ENCODE data around the gene AIFM2.

AIFM2 gene

DNA sequence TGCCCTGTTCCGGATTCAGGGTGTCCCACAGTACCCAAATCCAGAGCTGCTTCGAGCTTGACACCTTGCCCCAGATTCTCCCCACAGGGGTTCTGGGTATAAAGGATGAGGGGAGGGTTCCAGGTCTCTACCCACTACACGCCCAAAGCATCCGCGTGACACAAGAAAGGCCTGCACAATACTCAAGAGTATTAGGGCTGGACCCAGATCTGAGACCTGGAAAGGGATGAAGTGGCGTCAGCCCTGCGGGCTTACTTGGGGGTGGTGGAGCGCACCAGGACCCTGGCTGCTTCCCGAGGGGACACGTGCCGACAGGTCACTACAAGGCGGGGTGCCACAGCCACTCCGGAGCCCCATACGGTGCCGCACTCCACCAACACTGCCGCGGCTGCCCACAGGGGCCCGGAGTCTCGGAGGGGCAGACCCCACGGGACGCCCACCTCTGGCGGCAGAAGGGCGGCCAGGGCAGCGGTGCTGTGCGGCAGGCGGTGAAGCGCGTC is 12.6 kb upstream of the AIFM2 start:
- H3K4me3 ChIP-seq (ENCODE audit: low read depth in 1 of 2, low read length in 2 of 2): peak overlapping the region; percentile 56 to 78
- H3K4me1 ChIP-seq (ENCODE audit: insufficient read depth, low read length): peaks cover 20% of the 10 kb centered on the region
- peak overlapping the region; percentile 74 for H3K27ac ChIP-seq (ENCODE audit: low read depth, low read length)
- H3K36me3 ChIP-seq (ENCODE audit: insufficient read depth, low read length): peaks cover 16% of the 10 kb centered on the region
- H3K9ac ChIP-seq (ENCODE audit: low read length): peak overlapping the region; percentile 89
- H3K9me3 ChIP-seq (ENCODE audit: low read length): no peaks in the 10 kb centered on the region
- H3K27me3 ChIP-seq (ENCODE audit: control insufficient read depth in 1 of 2, insufficient read depth in 2 of 2, low read length in 2 of 2): no peaks in the 10 kb centered on the region

- Histone ChIP-seq H3K9ac (ENCODE audit: low read length) (peak overlapping the region; percentile 89), H3K27me3 (ENCODE audit: control insufficient read depth in 1 of 2, insufficient read depth in 2 of 2, low read length in 2 of 2) (no peaks in the 10 kb centered on the region), H3K4me1 (ENCODE audit: insufficient read depth, low read length) (peaks cover 20% of the 10 kb centered on the region), H3K4me3 (ENCODE audit: low read depth in 1 of 2, low read length in 2 of 2) (peak overlapping the region in 1 of 2 donors; percentile 78), H3K27ac (ENCODE audit: low read depth, low read length) (no peak overlapping the region), H3K36me3 (ENCODE audit: insufficient read depth, low read length) (peaks cover 12% of the 10 kb centered on the region), H3K9me3 (ENCODE audit: low read length) (no peaks in the 10 kb centered on the region)
Observed at GRCh38 chr10:70144372-70145110, 11.9 kb upstream of the AIFM2 start.

- Histone ChIP-seq H3K4me3 (ENCODE audit: low read depth in 1 of 2, low read length in 2 of 2) (no peak overlapping the region), H3K27me3 (ENCODE audit: control insufficient read depth in 1 of 2, insufficient read depth in 2 of 2, low read length in 2 of 2) (no peaks in the 10 kb centered on the region), H3K9ac (ENCODE audit: low read length) (no peak overlapping the region), H3K27ac (ENCODE audit: low read depth, low read length) (no peak overlapping the region), H3K9me3 (ENCODE audit: low read length) (no peaks in the 10 kb centered on the region), H3K4me1 (ENCODE audit: insufficient read depth, low read length) (peaks cover 20% of the 10 kb centered on the region), H3K36me3 (ENCODE audit: insufficient read depth, low read length) (peaks cover 7% of the 10 kb centered on the region)
Observed at GRCh38 chr10:70142555-70142954, 9.9 kb upstream of the AIFM2 start.

GRCh38 chr10:70140297-70140696 is 7.7 kb upstream of the AIFM2 start:
- no peaks in the 10 kb centered on the region for H3K27me3 ChIP-seq (ENCODE audit: control insufficient read depth in 1 of 2, insufficient read depth in 2 of 2, low read length in 2 of 2)
- H3K36me3 ChIP-seq (ENCODE audit: insufficient read depth, low read length): peaks cover 7% of the 10 kb centered on the region
- no peak overlapping the region for H3K27ac ChIP-seq (ENCODE audit: low read depth, low read length)

GRCh38 chr10:70139997-70140250 is 7.3 kb upstream of the AIFM2 start:
- Histone ChIP-seq H3K4me1 (ENCODE audit: insufficient read depth, low read length) (peaks cover 6% of the 10 kb centered on the region), H3K36me3 (ENCODE audit: insufficient read depth, low read length) (peaks cover 7% of the 10 kb centered on the region), H3K27me3 (ENCODE audit: control insufficient read depth in 1 of 2, insufficient read depth in 2 of 2, low read length in 2 of 2) (no peaks in the 10 kb centered on the region), H3K4me3 (ENCODE audit: low read depth in 1 of 2, low read length in 2 of 2) (no peak overlapping the region), H3K9ac (ENCODE audit: low read length) (no peak overlapping the region), H3K9me3 (ENCODE audit: low read length) (no peaks in the 10 kb centered on the region), H3K27ac (ENCODE audit: low read depth, low read length) (no peak overlapping the region)

More at GRCh38 chr10:70140297-70140696, 7.7 kb upstream of the AIFM2 start:
- H3K9ac ChIP-seq (ENCODE audit: low read length): no peak overlapping the region
- no peak overlapping the region for H3K4me3 ChIP-seq (ENCODE audit: low read depth in 1 of 2, low read length in 2 of 2)
- H3K9me3 ChIP-seq (ENCODE audit: low read length): no peaks in the 10 kb centered on the region
- peaks cover 10% of the 10 kb centered on the region for H3K4me1 ChIP-seq (ENCODE audit: insufficient read depth, low read length)

GRCh38 chr10:70139151-70139996 is 6.7 kb upstream of the AIFM2 start:
- no peaks in the 10 kb centered on the region for H3K9me3 ChIP-seq (ENCODE audit: low read length)
- H3K9ac ChIP-seq (ENCODE audit: low read length): no peak overlapping the region
- H3K4me3 ChIP-seq (ENCODE audit: low read depth in 1 of 2, low read length in 2 of 2): no peak overlapping the region
- H3K27me3 ChIP-seq (ENCODE audit: control insufficient read depth in 1 of 2, insufficient read depth in 2 of 2, low read length in 2 of 2): no peaks in the 10 kb centered on the region
- H3K4me1 ChIP-seq (ENCODE audit: insufficient read depth, low read length): peaks cover under 1% of the 10 kb centered on the region
- H3K36me3 ChIP-seq (ENCODE audit: insufficient read depth, low read length): peaks cover 7% of the 10 kb centered on the region
- no peak overlapping the region for H3K27ac ChIP-seq (ENCODE audit: low read depth, low read length)

GRCh38 chr10:70137927-70138883 is 5.6 kb upstream of the AIFM2 start:
- H3K27me3 ChIP-seq (ENCODE audit: control insufficient read depth in 1 of 2, insufficient read depth in 2 of 2, low read length in 2 of 2): no peaks in the 10 kb centered on the region
- H3K4me3 ChIP-seq (ENCODE audit: low read depth in 1 of 2, low read length in 2 of 2): no peak overlapping the region
- H3K27ac ChIP-seq (ENCODE audit: low read depth, low read length): no peak overlapping the region
- H3K36me3 ChIP-seq (ENCODE audit: insufficient read depth, low read length): peaks cover 7% of the 10 kb centered on the region
- no peak overlapping the region for H3K9ac ChIP-seq (ENCODE audit: low read length)
- peaks cover 3% of the 10 kb centered on the region for H3K4me1 ChIP-seq (ENCODE audit: insufficient read depth, low read length)
- H3K9me3 ChIP-seq (ENCODE audit: low read length): no peaks in the 10 kb centered on the region

GRCh38 chr10:70137135-70137534 is 4.5 kb upstream of the AIFM2 start:
- no peak overlapping the region for H3K9ac ChIP-seq (ENCODE audit: low read length)
- H3K27ac ChIP-seq (ENCODE audit: low read depth, low read length): no peak overlapping the region

GRCh38 chr10:70135684-70136083 is 3.1 kb upstream of the AIFM2 start:
- Histone ChIP-seq H3K9ac (ENCODE audit: low read length) (no peak overlapping the region), H3K4me1 (ENCODE audit: insufficient read depth, low read length) (peaks cover 20% of the 10 kb centered on the region), H3K36me3 (ENCODE audit: insufficient read depth, low read length) (peaks cover 7% of the 10 kb centered on the region), H3K27ac (ENCODE audit: low read depth, low read length) (no peak overlapping the region), H3K4me3 (ENCODE audit: low read depth in 1 of 2, low read length in 2 of 2) (no peak overlapping the region), H3K9me3 (ENCODE audit: low read length) (no peaks in the 10 kb centered on the region), H3K27me3 (ENCODE audit: control insufficient read depth in 1 of 2, insufficient read depth in 2 of 2, low read length in 2 of 2) (no peaks in the 10 kb centered on the region)

More at GRCh38 chr10:70137135-70137534, 4.5 kb upstream of the AIFM2 start:
- Histone ChIP-seq H3K4me3 (ENCODE audit: low read depth in 1 of 2, low read length in 2 of 2) (no peak overlapping the region), H3K4me1 (ENCODE audit: insufficient read depth, low read length) (peaks cover 6% of the 10 kb centered on the region), H3K36me3 (ENCODE audit: insufficient read depth, low read length) (peaks cover 7% of the 10 kb centered on the region), H3K9me3 (ENCODE audit: low read length) (no peaks in the 10 kb centered on the region), H3K27me3 (ENCODE audit: control insufficient read depth in 1 of 2, insufficient read depth in 2 of 2, low read length in 2 of 2) (no peaks in the 10 kb centered on the region)

DNA sequence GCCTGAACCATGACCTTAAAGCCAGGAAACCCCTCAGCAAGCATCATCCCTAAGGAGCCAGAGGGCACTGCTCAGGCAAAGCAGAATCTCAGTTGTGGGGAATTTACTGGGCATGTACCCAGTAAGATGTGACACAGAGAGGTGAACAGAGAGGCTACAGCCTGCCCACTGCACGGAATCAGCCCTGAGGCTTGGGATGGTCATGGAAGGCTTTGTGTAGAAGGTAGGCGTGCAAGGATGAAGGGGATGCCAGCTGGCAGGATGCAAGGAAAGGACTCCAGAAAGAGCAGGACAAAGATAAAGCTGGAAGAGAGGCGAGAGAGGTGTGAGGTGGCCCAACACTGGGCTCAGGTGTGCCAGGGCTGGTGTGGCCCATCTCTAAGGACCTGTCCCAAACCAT is 2.4 kb upstream of the AIFM2 start:
- H3K27ac ChIP-seq (ENCODE audit: low read depth, low read length): no peak overlapping the region
- H3K9ac ChIP-seq (ENCODE audit: low read length): no peak overlapping the region
- H3K27me3 ChIP-seq (ENCODE audit: control insufficient read depth in 1 of 2, insufficient read depth in 2 of 2, low read length in 2 of 2): no peaks in the 10 kb centered on the region
- H3K4me1 ChIP-seq (ENCODE audit: insufficient read depth, low read length): peaks cover 20% of the 10 kb centered on the region
- H3K4me3 ChIP-seq (ENCODE audit: low read depth in 1 of 2, low read length in 2 of 2): no peak overlapping the region
- H3K36me3 ChIP-seq (ENCODE audit: insufficient read depth, low read length): peaks cover 7% of the 10 kb centered on the region
- H3K9me3 ChIP-seq (ENCODE audit: low read length): no peaks in the 10 kb centered on the region

DNA sequence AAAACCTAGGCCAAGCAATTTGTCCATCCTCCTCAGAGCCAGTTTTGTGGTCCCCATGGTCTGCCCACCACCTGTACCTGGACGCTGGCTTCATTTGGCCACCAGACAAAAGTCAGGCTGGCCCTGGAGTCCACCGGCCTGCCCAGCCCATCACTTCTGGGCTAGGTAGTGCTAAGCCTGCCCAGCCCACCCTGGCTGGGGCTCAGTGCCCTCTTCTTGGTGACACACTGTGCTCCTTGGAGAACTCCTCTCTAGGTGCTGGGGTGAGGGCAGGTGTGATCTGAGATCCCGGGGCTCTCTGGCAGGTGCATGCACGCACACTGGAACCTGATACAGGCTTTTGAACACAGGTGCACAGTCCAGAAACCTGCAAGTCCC is 1.1 kb downstream of the AIFM2 start:
- H3K9ac ChIP-seq (ENCODE audit: low read length): peak overlapping the region; percentile 80

More for the DNA sequence above, 1.1 kb downstream of the AIFM2 start:
- Histone ChIP-seq H3K27ac (ENCODE audit: low read depth, low read length) (no peak overlapping the region), H3K36me3 (ENCODE audit: insufficient read depth, low read length) (no peaks in the 10 kb centered on the region), H3K9me3 (ENCODE audit: low read length) (no peaks in the 10 kb centered on the region), H3K27me3 (ENCODE audit: control insufficient read depth in 1 of 2, insufficient read depth in 2 of 2, low read length in 2 of 2) (no peaks in the 10 kb centered on the region), H3K4me1 (ENCODE audit: insufficient read depth, low read length) (peaks cover 20% of the 10 kb centered on the region), H3K4me3 (ENCODE audit: low read depth in 1 of 2, low read length in 2 of 2) (peak overlapping the region in 1 of 2 donors; percentile 96)

Measured in muscle layer of colon (tissue), 2 donors.